Activated naive CD8-positive, alpha-beta T cell treated with anti-CD3 and anti-CD28 coated beads, Interleukin-2, amount 50 U/mL, for 16 hours (primary cell): ENCODE results near the gene SLC4A2.

ENCODE experiments used
- DNase-seq: peaks from one replicate; pipeline ENCODE4 v3.0.0-alpha.2; 2020; ENCODE audit warnings: low read depth, low spot score

The SLC4A2 gene

GRCh38 chr7:151115836-151116418, 56.5 kb downstream of the SLC4A2 start:
- DNase-seq, result no peak

- DNase-seq, result no peak
Measured at GRCh38 chr7:151116603-151117440, 57.4 kb downstream of the SLC4A2 start.

GRCh38 chr7:151117565-151117964, 58.2 kb downstream of the SLC4A2 start:
- no peak for DNase-seq

- no peak for DNase-seq
Measured at GRCh38 chr7:151118108-151119054, 59.0 kb downstream of the SLC4A2 start.

- no peak for DNase-seq
Measured at GRCh38 chr7:151119055-151119415, 59.6 kb downstream of the SLC4A2 start.

- no peak for DNase-seq
Measured at GRCh38 chr7:151119902-151120301, 60.5 kb downstream of the SLC4A2 start.

- DNase-seq, result no peak
Measured at GRCh38 chr7:151120896-151121295, 61.5 kb downstream of the SLC4A2 start.

- DNase-seq, result no peak
Measured at GRCh38 chr7:151121380-151122170, 62.2 kb downstream of the SLC4A2 start.

GRCh38 chr7:151122276-151122675, 62.9 kb downstream of the SLC4A2 start:
- DNase-seq, result no peak

GRCh38 chr7:151122796-151123157, 63.4 kb downstream of the SLC4A2 start:
- no peak for DNase-seq

- DNase-seq, result no peak
Measured at GRCh38 chr7:151123158-151123821, 63.9 kb downstream of the SLC4A2 start.

- DNase-seq, result peak; percentile 76
Measured at GRCh38 chr7:151123822-151124464, 64.6 kb downstream of the SLC4A2 start.

GRCh38 chr7:151124481-151124880, 65.1 kb downstream of the SLC4A2 start:
- no peak for DNase-seq

GRCh38 chr7:151124899-151125399, 65.6 kb downstream of the SLC4A2 start:
- no peak for DNase-seq

- DNase-seq, result no peak
Measured at GRCh38 chr7:151125470-151125845, 66.1 kb downstream of the SLC4A2 start.

GRCh38 chr7:151125846-151126481, 66.6 kb downstream of the SLC4A2 start:
- no peak for DNase-seq
